A549 (cell line): ENCODE results near the gene TRIM2. TPM values are rescaled to one million over a fixed set of nuclear protein-coding genes. Genes with fewer than 3 reads are reported as not detected.

ENCODE experiments used
- ATAC-seq, 2 experiments: fragments of 200-7000 bp in 1 of 2; fragments of >200 bp in 1 of 2; cut with Nextera tagmentation in 1 of 2; cut with Tn5 transposase in 1 of 2; 3 replicates each; pipeline versions ENCODE4 v1.8.0 to v1.9.1; 2018 to 2020; ENCODE audit warnings: mild to moderate bottlenecking in 1 of 2, moderate library complexity in 1 of 2
- CTCF ChIA-PET: fragments of 300-600 bp; sonication (Branson Sonifier 250); formaldehyde crosslinking; extraction: SDS; loops from one replicate; lab custom pipeline; 2021; ENCODE audit warnings: antibody characterized with exemption, inconsistent platforms; lab: Yijun Ruan, JAX
- POLR2A ChIA-PET: fragments of 350-600 bp; formaldehyde crosslinking; extraction: SDS; loops from one replicate; lab custom pipeline; 2021; ENCODE audit warnings: antibody characterized with exemption, inconsistent platforms; lab: Yijun Ruan, JAX
- DNase-seq, 2 experiments: peaks; one replicate each; pipeline versions ENCODE4 v3.0.0 to v3.0.0-alpha.2; 2011 to 2016; ENCODE audit warnings: low read depth in 1 of 2, low spot score in 1 of 2
- FAIRE-seq: peaks from 2 replicates; lab custom pipeline; 2011; peaks lifted over from hg19 to GRCh38; lab: Jason Lieb, UNC
- H3K27ac ChIP-seq, 2 experiments: fragments of >200 bp; sonication (Bioruptor Twin); formaldehyde crosslinking; 3 replicates each; pipeline ENCODE4 v1.5.1; 2016 to 2017
- H3K4me1 ChIP-seq: fragments of >200 bp; sonication (Bioruptor Twin); formaldehyde crosslinking; 3 replicates; pipeline ENCODE4 v1.6.1; 2016
- H3K4me2 ChIP-seq: fragments of >200 bp; sonication (Bioruptor Twin); formaldehyde crosslinking; 3 replicates; pipeline ENCODE4 v1.6.1; 2016
- H3K4me3 ChIP-seq: fragments of >200 bp; sonication (Bioruptor Twin); formaldehyde crosslinking; 3 replicates; pipeline ENCODE4 v1.5.1; 2016
- H3K9me3 ChIP-seq: fragments of >200 bp; sonication (Bioruptor Twin); formaldehyde crosslinking; 3 replicates; pipeline ENCODE4 v1.6.1; 2016
- BHLHE40 ChIP-seq: IDR thresholded peaks from 2 replicates; pipeline ENCODE4 v1.6.1; 2012; ENCODE audit warnings: low read depth, low read length, inconsistent platforms
- CBX2 ChIP-seq: fragments of 200-600 bp; sonication (generic); IDR thresholded peaks from 2 replicates; pipeline ENCODE4 v1.6.1; 2016; ENCODE audit warnings: low read depth, mild to moderate bottlenecking, borderline replicate concordance
- CEBPB ChIP-seq, 2 experiments: fragments of >200 bp in 1 of 2; sonication (Bioruptor Twin) in 1 of 2; formaldehyde crosslinking in 1 of 2; IDR thresholded peaks; 2 replicates each; pipeline ENCODE4 v1.6.1; 2012 to 2016
- CHD4 ChIP-seq: fragments of 200-600 bp; sonication (generic); IDR thresholded peaks from 2 replicates; pipeline ENCODE4 v1.6.1; 2016; ENCODE audit warnings: antibody characterized with exemption, mild to moderate bottlenecking, borderline replicate concordance
- E2F6 ChIP-seq: IDR thresholded peaks from 2 replicates; pipeline ENCODE4 v1.6.1; 2012; ENCODE audit warnings: low read depth, borderline replicate concordance
- FOSL2 ChIP-seq, 2 experiments: fragments of 450-650 bp in 1 of 2; fragments of >200 bp in 1 of 2; sonication (Bioruptor Twin) in 1 of 2; formaldehyde crosslinking; IDR thresholded peaks; 2 replicates each; pipeline versions ENCODE4 v1.5.0 to v1.6.1; 2016 to 2020; ENCODE audit warnings: mild to moderate bottlenecking in 1 of 2, moderate library complexity in 1 of 2
- HEYL ChIP-seq: fragments of 250-450 bp; sonication (Bioruptor Pico); IDR thresholded peaks from 2 replicates; pipeline ENCODE4 v1.8.0; 2021; ENCODE audit warnings: mild to moderate bottlenecking, moderate library complexity
- HMGXB4 ChIP-seq: fragments of 250-450 bp; sonication (Bioruptor Pico); IDR thresholded peaks from 2 replicates; pipeline ENCODE4 v1.5.0; 2021; ENCODE audit warnings: mild to moderate bottlenecking, moderate library complexity, borderline replicate concordance
- HOXB13 ChIP-seq: fragments of 250-450 bp; sonication (Bioruptor Pico); IDR thresholded peaks from 2 replicates; pipeline ENCODE4 v1.5.0; 2020; ENCODE audit warnings: low read depth, mild to moderate bottlenecking, moderate library complexity
- HOXB5 ChIP-seq: fragments of 250-450 bp; sonication (Bioruptor Pico); IDR thresholded peaks from 2 replicates; pipeline ENCODE4 v1.5.0; 2020; ENCODE audit warnings: mild to moderate bottlenecking, moderate library complexity
- JUN ChIP-seq, 2 experiments: fragments of >200 bp; sonication (Bioruptor Twin); formaldehyde crosslinking; IDR thresholded peaks; 2 replicates in 1 of 2; 3 replicates in 1 of 2; pipeline ENCODE4 v1.6.1; 2016 to 2017
- JUNB ChIP-seq: fragments of >200 bp; sonication (Bioruptor Twin); formaldehyde crosslinking; IDR thresholded peaks from 2 replicates; pipeline ENCODE4 v1.6.1; 2016
- MAZ ChIP-seq: fragments of 150-350 bp; IDR thresholded peaks from 2 replicates; pipeline ENCODE4 v1.6.1; 2014; ENCODE audit warnings: antibody characterized with exemption, low read depth, low read length, borderline replicate concordance
- RAD21 ChIP-seq, 2 experiments: fragments of >200 bp in 1 of 2; sonication (Bioruptor Twin) in 1 of 2; formaldehyde crosslinking in 1 of 2; IDR thresholded peaks in 1 of 2; conservative IDR thresholded peaks in 1 of 2; 2 replicates in 1 of 2; 3 replicates in 1 of 2; pipeline ENCODE4 v1.6.1; 2012 to 2018; ENCODE audit warnings: inconsistent platforms in 1 of 2
- RARB ChIP-seq: fragments of 250-450 bp; sonication (Bioruptor Pico); IDR thresholded peaks from 2 replicates; pipeline ENCODE4 v1.8.0; 2021; ENCODE audit warnings: mild to moderate bottlenecking, moderate library complexity
- RFX5 ChIP-seq: fragments of 450-650 bp; IDR thresholded peaks from 2 replicates; pipeline ENCODE4 v1.7.1; 2014; ENCODE audit warnings: antibody characterized with exemption, mild to moderate bottlenecking, moderate library complexity
- SREBF2 ChIP-seq: fragments of 450-650 bp; IDR thresholded peaks from 2 replicates; pipeline ENCODE4 v1.6.1; 2014; ENCODE audit warnings: mild to moderate bottlenecking, moderate library complexity
- TFCP2L1 ChIP-seq: fragments of 250-450 bp; sonication (Bioruptor Pico); IDR thresholded peaks from 2 replicates; pipeline ENCODE4 v1.5.0; 2021; ENCODE audit warnings: mild to moderate bottlenecking
- ZC3H11A ChIP-seq: fragments of 450-650 bp; IDR thresholded peaks from 2 replicates; pipeline ENCODE4 v1.6.1; 2014; ENCODE audit warnings: antibody characterized with exemption, mild to moderate bottlenecking
- ZFP36 ChIP-seq: fragments of 450-650 bp; IDR thresholded peaks from 2 replicates; pipeline ENCODE4 v1.6.1; 2014; ENCODE audit warnings: borderline replicate concordance; ENCODE audit not compliant: partially characterized antibody
- WGBS: methylation state at CpG from one replicate; pipeline ENCODE4 v1.1.6; 2017; ENCODE audit errors: missing lambda C conversion rate; 5-methylcytosine and 5-hydroxymethylcytosine counted together
- polyA plus RNA-seq, 4 experiments: library from polyadenylated mRNA; depleted of rRNA in 3 of 4; stranded (reverse); fragments of >200 nt; fragmentation: RNase III in 1 of 4; extraction: RNeasy Plus Mini Kit Qiagen cat#74134 plus additional on column Dnase treatment in 1 of 4; gene quantifications; 2 replicates in 3 of 4; 3 replicates in 1 of 4; pipeline ENCODE4 v1.2.3, GENCODE V29; 2011 to 2017
- TF ChIP-seq, protein P1 (sequence below): fragments of >200 bp; sonication (Bioruptor Twin); formaldehyde crosslinking; IDR thresholded peaks from 3 replicates; pipeline ENCODE4 v1.5.1; 2016

TRIM2 gene
- polyA plus RNA-seq, 2 of the 4 experiments (the other 2 are of a cell fraction), result 0.92 to 1.4 TPM

- Histone ChIP-seq H3K9me3 (no peaks in the 10 kb centered on the region), H3K4me2 (no peak overlapping the region), H3K4me3 (no peak overlapping the region), H3K27ac (no peak overlapping the region), H3K4me1 (peaks cover under 1% of the 10 kb centered on the region; the same call in 1 of the 3 replicates)
- WGBS, result 54% methylated on average over 3 of the region's 3 CpGs
- POLR2A ChIA-PET, result no interaction called here
- FAIRE-seq (no peak), ATAC-seq (no peak), DNase-seq (no peak)
- CTCF ChIA-PET, result interaction anchor here (0.9 to 1.5 kb wide), 2 partner anchors 15 to 27 kb away, joined by 3 read pairs; no protein-coding TSS in a partner anchor
- TF ChIP-seq E2F6, result no peak
- TF ChIP-seq RARB (CRISPR knock-in tag), result no peak
- TF ChIP-seq ZC3H11A, result no peak
- TF ChIP-seq RAD21 (conservative IDR thresholded peaks at IDR 0.05 in 1 of 2, IDR thresholded peaks at IDR 0.05 in 1 of 2), result no peak
- no peak for TF ChIP-seq SREBF2
Measured at GRCh38 chr4:153252122-153252521, 47.9 kb downstream of the TRIM2 start.

GRCh38 chr4:153255233-153255632 is 51.0 kb downstream of the TRIM2 start:
- Histone ChIP-seq H3K27ac (no peak overlapping the region), H3K4me1 (peaks cover 8% of the 10 kb centered on the region; the same call in 1 of the 3 replicates), H3K9me3 (no peaks in the 10 kb centered on the region), H3K4me2 (no peak overlapping the region), H3K4me3 (no peak overlapping the region)
- 61% methylated on average over 3 of the region's 3 CpGs for WGBS
- FAIRE-seq (no peak), DNase-seq (no peak), ATAC-seq (no peak)
- POLR2A ChIA-PET, result no interaction called here
- CTCF ChIA-PET, result interaction anchor here (1.0 kb wide), 1 partner anchor 20 kb away, joined by 3 read pairs; no protein-coding TSS in a partner anchor
- no peak for TF ChIP-seq HEYL
- no peak for TF ChIP-seq E2F6
- TF ChIP-seq BHLHE40, result no peak
- TF ChIP-seq HOXB13 (CRISPR knock-in tag), result no peak
- TF ChIP-seq CEBPB (IDR thresholded peaks at IDR 0.05), result no peak
- TF ChIP-seq CHD4, result no peak
- TF ChIP-seq TFCP2L1, result no peak
- no peak for TF ChIP-seq RFX5
- TF ChIP-seq SREBF2, result no peak
- no peak for TF ChIP-seq MAZ
- TF ChIP-seq RARB (CRISPR knock-in tag), result no peak
- TF ChIP-seq FOSL2 (IDR thresholded peaks at IDR 0.05), result no peak
- TF ChIP-seq FOSL2 (CRISPR knock-in tag; IDR thresholded peaks at IDR 0.05), result no peak
- TF ChIP-seq HMGXB4 (CRISPR knock-in tag), result no peak
- TF ChIP-seq HOXB5, result no peak
- no peak for TF ChIP-seq JUN (IDR thresholded peaks at IDR 0.05)

- FAIRE-seq (no peak), DNase-seq (no peak), ATAC-seq (no peak; a peak in 1 of 6 replicates)
- ChIA-PET CTCF (no interaction called here), POLR2A (no interaction called here)
- WGBS, result 54% methylated on average over 11 of the region's 11 CpGs
- TF ChIP-seq RFX5, result no peak
- no peak for TF ChIP-seq ZFP36
- TF ChIP-seq, protein P1, sequence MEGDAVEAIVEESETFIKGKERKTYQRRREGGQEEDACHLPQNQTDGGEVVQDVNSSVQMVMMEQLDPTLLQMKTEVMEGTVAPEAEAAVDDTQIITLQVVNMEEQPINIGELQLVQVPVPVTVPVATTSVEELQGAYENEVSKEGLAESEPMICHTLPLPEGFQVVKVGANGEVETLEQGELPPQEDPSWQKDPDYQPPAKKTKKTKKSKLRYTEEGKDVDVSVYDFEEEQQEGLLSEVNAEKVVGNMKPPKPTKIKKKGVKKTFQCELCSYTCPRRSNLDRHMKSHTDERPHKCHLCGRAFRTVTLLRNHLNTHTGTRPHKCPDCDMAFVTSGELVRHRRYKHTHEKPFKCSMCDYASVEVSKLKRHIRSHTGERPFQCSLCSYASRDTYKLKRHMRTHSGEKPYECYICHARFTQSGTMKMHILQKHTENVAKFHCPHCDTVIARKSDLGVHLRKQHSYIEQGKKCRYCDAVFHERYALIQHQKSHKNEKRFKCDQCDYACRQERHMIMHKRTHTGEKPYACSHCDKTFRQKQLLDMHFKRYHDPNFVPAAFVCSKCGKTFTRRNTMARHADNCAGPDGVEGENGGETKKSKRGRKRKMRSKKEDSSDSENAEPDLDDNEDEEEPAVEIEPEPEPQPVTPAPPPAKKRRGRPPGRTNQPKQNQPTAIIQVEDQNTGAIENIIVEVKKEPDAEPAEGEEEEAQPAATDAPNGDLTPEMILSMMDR, result no peak
- no peak for TF ChIP-seq BHLHE40
- no peak for TF ChIP-seq JUNB
- no peak for TF ChIP-seq ZC3H11A
- no peak for TF ChIP-seq CBX2
- H3K4me3 ChIP-seq, result no peak overlapping the region
- no peaks in the 10 kb centered on the region for H3K9me3 ChIP-seq
- peak overlapping the region; percentile 35; the same call in 2 of the 3 replicates for H3K4me2 ChIP-seq
- H3K4me1 ChIP-seq, result peaks cover 8% of the 10 kb centered on the region; the same call in 1 of the 3 replicates
- no peak overlapping the region for H3K27ac ChIP-seq
Measured at GRCh38 chr4:153257151-153257620, 52.9 kb downstream of the TRIM2 start.
